Hindlimb muscle (tissue), 1 donor: Measurements from ENCODE around the gene PLEKHG5. TPM values are rescaled to one million over a fixed set of nuclear protein-coding genes. Genes with fewer than 3 reads are reported as not detected.

Source experiments
- DNase-seq: peaks from one replicate; pipeline ENCODE4 v3.0.0-alpha.2; 2013
- polyA plus RNA-seq: library from polyadenylated mRNA; unstranded; fragments of 120-200 nt; gene quantifications from one replicate; pipeline ENCODE4 v1.2.1, GENCODE V29; 2013; ENCODE audit not compliant: insufficient read length

Gene PLEKHG5
- polyA plus RNA-seq, 1 donor, result 14.4 TPM

DNA sequence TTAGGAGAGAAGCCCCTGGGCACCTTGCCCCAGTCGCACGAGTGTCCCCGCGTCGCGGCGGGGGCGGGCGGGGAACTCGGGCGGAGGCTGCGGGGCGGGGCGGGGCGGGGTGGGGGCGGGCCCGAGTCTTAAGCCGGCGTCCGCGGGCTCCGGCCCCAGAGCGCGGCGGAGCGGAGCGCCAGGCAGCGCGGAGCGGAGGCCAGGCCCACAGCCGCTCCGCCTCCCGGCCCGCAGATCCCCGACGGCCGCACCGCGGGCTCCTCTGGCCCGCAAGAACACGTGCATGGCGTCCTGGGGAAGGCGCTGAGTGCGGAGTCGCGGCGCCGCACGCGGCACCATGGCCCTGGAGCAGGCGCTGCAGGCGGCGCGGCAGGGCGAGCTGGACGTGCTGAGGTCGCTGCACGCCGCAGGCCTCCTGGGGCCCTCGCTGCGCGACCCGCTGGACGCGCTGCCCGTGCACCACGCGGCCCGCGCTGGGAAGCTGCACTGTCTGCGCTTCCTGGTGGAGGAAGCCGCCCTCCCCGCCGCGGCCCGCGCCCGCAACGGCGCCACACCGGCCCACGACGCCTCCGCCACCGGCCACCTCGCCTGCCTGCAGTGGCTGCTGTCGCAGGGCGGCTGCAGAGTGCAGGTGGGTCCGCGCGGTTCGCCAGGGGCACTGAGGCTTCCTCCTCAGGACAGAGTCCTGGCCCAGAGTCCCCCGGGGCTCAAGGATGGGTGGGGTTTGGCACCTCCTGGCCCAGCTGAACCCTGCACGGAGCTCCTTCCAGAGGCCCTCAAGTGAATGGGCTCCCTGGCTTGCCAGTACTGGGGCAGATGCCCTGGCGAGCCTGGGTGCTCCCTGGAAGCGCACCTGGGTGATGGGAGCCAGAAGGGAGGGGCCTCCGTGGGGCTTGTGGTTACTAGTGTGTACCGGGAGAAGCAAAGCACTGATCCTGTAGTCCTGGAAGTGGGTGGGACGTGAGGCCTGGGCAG, 66.6 kb downstream of the PLEKHG5 start, which contains the start of gene ESPN:
Gene ESPN (plus strand): TSS at position 158 of the 975 bp plus-strand sequence. CDS start 180 bp downstream, at position 338.
- no peak for DNase-seq

DNA sequence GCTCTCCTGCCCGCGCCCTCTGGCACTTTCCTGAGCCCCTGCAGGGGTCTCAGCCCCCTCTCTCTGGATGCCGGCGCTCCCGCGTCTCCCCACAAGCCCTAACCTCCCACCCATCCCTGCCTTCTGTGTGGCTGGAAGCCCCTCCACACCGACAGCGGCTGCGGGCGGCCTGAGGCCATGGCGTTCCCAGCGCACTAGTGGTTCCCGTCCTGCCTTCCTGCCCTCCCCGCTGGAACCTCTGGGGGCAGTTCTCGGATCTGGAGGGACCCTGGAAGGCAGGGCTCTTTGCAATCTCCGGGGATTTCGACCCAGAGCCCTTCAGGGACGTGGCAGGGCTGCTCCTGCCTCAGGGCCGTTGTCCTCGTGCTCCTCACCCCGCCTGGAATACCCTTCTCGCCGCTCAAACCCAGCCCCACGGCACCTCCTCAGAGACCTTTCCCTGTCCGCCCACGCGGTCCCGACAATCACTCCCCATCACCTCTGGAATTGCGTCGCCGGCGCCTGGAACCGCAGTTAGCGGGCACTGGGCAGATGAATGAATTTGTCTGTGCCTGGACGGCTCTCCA, 67.4 kb downstream of the PLEKHG5 start:
- DNase-seq, result no peak

DNA sequence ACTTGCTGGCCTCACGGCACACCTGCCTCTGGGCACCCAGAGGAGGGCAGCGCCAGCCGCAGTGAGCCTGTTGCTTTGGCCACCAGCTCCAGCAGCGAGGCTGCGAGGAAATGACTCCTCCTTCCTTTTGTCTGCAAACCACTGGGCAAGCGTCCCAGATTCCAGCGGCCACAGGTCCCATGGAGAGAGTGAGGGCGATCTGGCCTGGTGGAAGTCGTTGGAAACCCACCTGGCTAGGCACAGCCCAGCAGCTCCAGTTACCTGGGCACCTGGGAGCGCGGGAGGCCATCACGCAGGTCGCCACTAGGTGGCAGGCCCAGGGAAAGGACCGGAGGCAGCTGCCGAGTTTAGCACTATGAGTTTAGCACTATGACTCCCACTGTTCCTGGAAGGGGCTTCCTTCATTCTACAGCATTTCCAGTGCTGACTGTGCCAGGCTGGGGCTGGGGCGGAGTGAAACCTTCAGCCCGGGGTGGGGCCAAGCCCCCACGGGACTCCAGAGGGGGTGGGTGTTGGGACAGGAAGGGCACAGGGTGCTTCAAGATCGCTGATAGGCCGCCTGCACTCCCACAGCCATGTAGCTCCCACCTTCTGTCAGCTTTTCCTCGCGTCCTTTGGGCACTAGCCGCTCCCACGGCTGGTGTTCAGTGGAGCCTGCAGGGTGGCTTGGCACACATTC, 68.0 kb downstream of the PLEKHG5 start:
- no peak for DNase-seq

GRCh38 chr1:6421266-6421665, 70.2 kb downstream of the PLEKHG5 start:
- DNase-seq, result no peak

DNA sequence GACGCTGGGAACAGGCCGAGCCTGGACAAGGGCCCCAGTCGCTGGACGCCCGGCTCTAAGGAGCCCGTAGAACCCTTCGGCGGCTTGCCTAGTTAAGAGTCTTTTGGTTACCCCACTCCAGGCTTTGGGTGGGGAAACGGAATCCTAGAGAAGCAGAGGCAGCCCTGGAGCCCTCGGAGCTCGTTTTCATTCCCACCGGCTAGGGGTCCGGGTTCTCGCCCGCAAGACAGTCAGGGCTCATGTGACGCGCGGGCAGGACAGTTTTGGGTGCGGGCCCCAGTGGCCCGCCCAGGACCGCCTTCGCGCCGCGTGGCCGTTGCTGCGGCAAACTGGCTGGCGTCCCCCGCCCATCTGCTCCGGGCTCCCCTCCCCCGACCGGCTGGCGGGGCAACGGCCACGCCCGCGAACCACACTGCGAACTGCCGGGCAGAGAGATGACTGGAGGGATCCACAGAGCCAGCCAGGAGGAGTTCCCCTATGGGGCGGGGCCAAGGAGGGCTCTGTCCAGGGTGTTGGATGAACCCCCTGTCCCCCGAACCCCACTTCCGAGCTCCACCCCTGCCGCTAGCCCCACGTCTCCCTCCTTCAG, 70.9 kb downstream of the PLEKHG5 start:
- DNase-seq, result no peak

- DNase-seq, result no peak
These were observed 71.5 kb downstream of the PLEKHG5 start, which contains the start of gene HES2 for GRCh38 chr1:6419804-6420453. HES2 (minus strand) TSS chr1:6419919; CDS start chr1:6419820, 99 bp downstream.

DNA sequence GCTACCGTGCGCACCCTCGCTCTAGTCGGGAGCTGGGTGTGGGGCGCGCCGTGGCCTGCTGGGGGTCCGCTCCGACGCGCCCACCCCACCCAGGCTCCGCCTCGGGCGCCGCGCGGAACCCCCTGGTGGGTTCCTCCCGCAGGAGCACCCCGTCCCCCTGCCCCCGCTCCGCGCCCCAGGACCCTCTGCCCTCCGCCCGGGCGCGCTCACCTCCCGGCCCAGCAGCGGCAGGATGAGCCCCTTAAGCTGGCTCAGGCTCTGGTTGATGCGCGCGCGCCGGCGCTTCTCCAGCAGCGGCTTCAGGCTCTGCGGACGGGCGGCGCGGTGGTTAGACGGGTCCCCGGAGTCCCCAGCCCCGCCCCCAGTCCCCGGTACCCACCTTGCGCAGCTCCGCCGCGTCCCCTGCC, 72.1 kb downstream of the PLEKHG5 start:
- no peak for DNase-seq

- DNase-seq, result no peak
These were observed 72.6 kb downstream of the PLEKHG5 start for GRCh38 chr1:6418668-6419396.

DNA sequence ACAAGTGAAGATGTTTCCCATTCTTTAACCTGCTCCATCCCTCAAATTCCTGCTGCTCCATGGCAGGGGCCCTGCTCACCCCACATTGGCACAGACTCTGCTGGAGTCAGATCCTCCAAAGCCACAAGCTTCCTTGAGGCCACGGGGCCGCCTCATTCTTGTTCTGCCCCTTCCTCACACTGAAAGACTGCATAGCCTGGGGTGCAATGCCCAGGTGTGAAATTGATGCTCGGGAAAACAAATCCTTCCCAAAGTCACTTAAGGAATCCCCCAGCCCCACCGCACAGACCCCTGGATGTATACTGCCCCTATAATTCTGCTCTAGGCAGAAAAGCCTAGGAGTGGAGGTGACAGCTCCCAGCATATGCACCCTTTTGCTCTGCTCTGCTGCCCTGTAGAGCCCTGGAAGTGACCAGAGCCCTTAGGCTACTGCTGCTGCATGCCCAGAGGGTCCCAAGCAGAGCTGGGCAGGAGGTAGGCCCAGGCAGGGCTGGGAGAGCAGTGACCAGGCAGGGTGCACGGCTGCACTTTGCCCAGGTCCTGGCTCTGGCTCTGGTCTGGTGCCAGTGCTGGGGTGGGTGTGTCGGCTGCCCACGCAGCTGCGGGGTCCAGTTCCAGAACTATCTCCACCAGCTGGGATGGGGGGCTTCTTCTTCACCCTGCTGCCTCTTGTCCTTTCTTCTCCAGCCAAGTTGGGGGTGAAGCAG, 73.4 kb downstream of the PLEKHG5 start:
- DNase-seq, result no peak

Other genes starting within 250 kb of the PLEKHG5 start
- gene HES3, start 247.5 kb downstream of the PLEKHG5 start, polyA plus RNA-seq, result not detected
- 23.4 TPM for gene GPR153, start 230.6 kb downstream of the PLEKHG5 start, polyA plus RNA-seq
- gene ACOT7, start 97.9 kb downstream of the PLEKHG5 start, polyA plus RNA-seq, result 17.7 TPM
- 0.21 TPM for gene HES2, start 71.7 kb downstream of the PLEKHG5 start, polyA plus RNA-seq
- gene ESPN, start 66.9 kb downstream of the PLEKHG5 start, polyA plus RNA-seq, result 1.5 TPM
- 14.7 TPM for gene TNFRSF25, start 25.5 kb downstream of the PLEKHG5 start, polyA plus RNA-seq
- 19.5 TPM for gene NOL9, start 62.8 kb upstream of the PLEKHG5 start, polyA plus RNA-seq
- gene TAS1R1, start 63.6 kb upstream of the PLEKHG5 start, polyA plus RNA-seq, result 9.5 TPM
- gene ZBTB48, start 88.3 kb upstream of the PLEKHG5 start, polyA plus RNA-seq, result 25.3 TPM
- 45.8 TPM for gene KLHL21, start 111.2 kb upstream of the PLEKHG5 start, polyA plus RNA-seq
- gene PHF13, start 122.1 kb upstream of the PLEKHG5 start, polyA plus RNA-seq, result 21.9 TPM
- gene THAP3, start 133.2 kb upstream of the PLEKHG5 start, polyA plus RNA-seq, result 21.3 TPM
- 41.1 TPM for gene DNAJC11, start 210.1 kb upstream of the PLEKHG5 start, polyA plus RNA-seq